ENCODE measurements around the gene ACAT2.

GRCh38 chr6:159745081-159745480 lies 16.8 kb upstream of the ACAT2 start:
- TF ChIP-seq ZNF274 (IDR thresholded peaks at IDR 0.05; ENCODE audit: low read depth, low read length) (no peak), YY1 (IDR thresholded peaks at IDR 0.05; ENCODE audit: insufficient read depth, insufficient read length) (no peak)
